Measurements from ENCODE around the gene PCDHGA1. TPM values are rescaled to one million over a fixed set of nuclear protein-coding genes. Genes with fewer than 3 reads are reported as not detected.

The PCDHGA1 gene
- total RNA-seq, 1 donor from 2014 or later, result 0.54 TPM

DNA sequence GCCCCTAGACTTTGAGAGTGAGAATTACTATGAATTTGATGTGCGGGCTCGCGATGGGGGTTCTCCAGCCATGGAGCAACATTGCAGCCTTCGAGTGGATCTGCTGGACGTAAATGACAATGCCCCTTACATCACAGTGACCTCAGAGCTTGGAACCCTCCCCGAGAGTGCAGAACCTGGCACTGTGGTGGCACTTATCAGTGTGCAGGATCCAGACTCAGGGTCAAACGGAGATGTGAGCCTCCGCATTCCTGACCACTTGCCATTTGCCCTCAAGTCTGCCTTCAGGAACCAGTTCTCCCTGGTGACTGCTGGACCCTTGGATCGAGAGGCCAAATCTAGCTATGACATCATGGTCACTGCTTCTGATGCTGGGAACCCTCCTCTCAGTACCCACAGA lies 155.8 kb downstream of the PCDHGA1 start:
- TF ChIP-seq, protein P1, sequence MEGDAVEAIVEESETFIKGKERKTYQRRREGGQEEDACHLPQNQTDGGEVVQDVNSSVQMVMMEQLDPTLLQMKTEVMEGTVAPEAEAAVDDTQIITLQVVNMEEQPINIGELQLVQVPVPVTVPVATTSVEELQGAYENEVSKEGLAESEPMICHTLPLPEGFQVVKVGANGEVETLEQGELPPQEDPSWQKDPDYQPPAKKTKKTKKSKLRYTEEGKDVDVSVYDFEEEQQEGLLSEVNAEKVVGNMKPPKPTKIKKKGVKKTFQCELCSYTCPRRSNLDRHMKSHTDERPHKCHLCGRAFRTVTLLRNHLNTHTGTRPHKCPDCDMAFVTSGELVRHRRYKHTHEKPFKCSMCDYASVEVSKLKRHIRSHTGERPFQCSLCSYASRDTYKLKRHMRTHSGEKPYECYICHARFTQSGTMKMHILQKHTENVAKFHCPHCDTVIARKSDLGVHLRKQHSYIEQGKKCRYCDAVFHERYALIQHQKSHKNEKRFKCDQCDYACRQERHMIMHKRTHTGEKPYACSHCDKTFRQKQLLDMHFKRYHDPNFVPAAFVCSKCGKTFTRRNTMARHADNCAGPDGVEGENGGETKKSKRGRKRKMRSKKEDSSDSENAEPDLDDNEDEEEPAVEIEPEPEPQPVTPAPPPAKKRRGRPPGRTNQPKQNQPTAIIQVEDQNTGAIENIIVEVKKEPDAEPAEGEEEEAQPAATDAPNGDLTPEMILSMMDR (conservative IDR thresholded peaks at IDR 0.05), result no peak
- Mint-ChIP-seq H3K27me3 (ENCODE audit: low read depth) (no peaks in the 10 kb centered on the region), H3K27ac (ENCODE audit: unreplicated experiment) (peak overlapping the region; percentile 21), H3K36me3 (ENCODE audit: low read depth) (peaks cover 43% of the 10 kb centered on the region), H3K4me1 (peaks cover 61% of the 10 kb centered on the region), H3K9me3 (peaks cover 2% of the 10 kb centered on the region), H3K4me3 (peak overlapping the region; percentile 72)
- DNase-seq (ENCODE audit: low read depth, low spot score), result no peak

- peak overlapping the region; percentile 59 for H3K4me3 Mint-ChIP-seq
- peaks cover 2% of the 10 kb centered on the region for H3K9me3 Mint-ChIP-seq
- TF ChIP-seq, protein P1 (conservative IDR thresholded peaks at IDR 0.05), result no peak
- H3K27ac Mint-ChIP-seq (ENCODE audit: unreplicated experiment), result no peak overlapping the region
- peaks cover 46% of the 10 kb centered on the region for H3K36me3 Mint-ChIP-seq (ENCODE audit: low read depth)
- DNase-seq (ENCODE audit: low read depth, low spot score), result no peak
- no peaks in the 10 kb centered on the region for H3K27me3 Mint-ChIP-seq (ENCODE audit: low read depth)
- H3K4me1 Mint-ChIP-seq, result peaks cover 57% of the 10 kb centered on the region
Observed at GRCh38 chr5:141487131-141487530, 156.8 kb downstream of the PCDHGA1 start.

- Mint-ChIP-seq H3K36me3 (ENCODE audit: low read depth) (peaks cover 52% of the 10 kb centered on the region), H3K27me3 (ENCODE audit: low read depth) (no peaks in the 10 kb centered on the region), H3K9me3 (peaks cover 2% of the 10 kb centered on the region), H3K27ac (ENCODE audit: unreplicated experiment) (peak within 1 kb of the TSS; percentile 37), H3K4me1 (peaks cover 53% of the 10 kb centered on the region), H3K4me3 (peak within 1 kb of the TSS; percentile 34)
- TF ChIP-seq, protein P1 (conservative IDR thresholded peaks at IDR 0.05), result no peak
- DNase-seq (ENCODE audit: low read depth, low spot score), result no peak
Observed at GRCh38 chr5:141488591-141489561, 158.6 kb downstream of the PCDHGA1 start, which contains the start of gene PCDHGC5. PCDHGC5 (plus strand) TSS chr5:141489081; CDS start chr5:141489241, 160 bp downstream.

GRCh38 chr5:141489841-141490240 lies 159.5 kb downstream of the PCDHGA1 start:
- TF ChIP-seq, protein P1 (conservative IDR thresholded peaks at IDR 0.05), result no peak
- Mint-ChIP-seq H3K36me3 (ENCODE audit: low read depth) (peaks cover 52% of the 10 kb centered on the region), H3K9me3 (peaks cover 2% of the 10 kb centered on the region), H3K4me3 (peak overlapping the region; percentile 34), H3K27me3 (ENCODE audit: low read depth) (no peaks in the 10 kb centered on the region), H3K27ac (ENCODE audit: unreplicated experiment) (peak overlapping the region; percentile 62), H3K4me1 (peaks cover 54% of the 10 kb centered on the region)
- DNase-seq (ENCODE audit: low read depth, low spot score), result no peak

DNA sequence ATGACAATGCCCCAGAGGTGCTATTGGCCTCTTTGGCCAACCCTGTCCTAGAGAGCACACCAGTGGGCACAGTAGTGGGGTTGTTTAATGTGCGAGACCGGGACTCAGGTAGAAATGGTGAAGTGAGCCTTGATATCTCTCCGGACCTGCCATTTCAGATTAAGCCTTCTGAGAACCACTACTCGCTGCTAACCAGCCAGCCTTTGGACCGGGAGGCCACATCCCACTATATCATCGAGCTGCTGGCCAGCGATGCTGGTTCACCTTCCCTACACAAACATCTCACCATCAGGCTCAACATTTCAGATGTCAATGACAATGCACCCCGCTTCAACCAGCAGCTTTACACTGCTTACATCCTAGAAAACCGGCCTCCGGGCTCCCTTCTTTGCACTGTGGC lies 160.0 kb downstream of the PCDHGA1 start:
- H3K27ac Mint-ChIP-seq (ENCODE audit: unreplicated experiment), result peak overlapping the region; percentile 62
- H3K4me3 Mint-ChIP-seq, result peak overlapping the region; percentile 34
- peaks cover 47% of the 10 kb centered on the region for H3K36me3 Mint-ChIP-seq (ENCODE audit: low read depth)
- H3K9me3 Mint-ChIP-seq, result peaks cover 2% of the 10 kb centered on the region
- DNase-seq (ENCODE audit: low read depth, low spot score), result no peak
- TF ChIP-seq, protein P1 (conservative IDR thresholded peaks at IDR 0.05), result no peak
- H3K4me1 Mint-ChIP-seq, result peaks cover 54% of the 10 kb centered on the region
- no peaks in the 10 kb centered on the region for H3K27me3 Mint-ChIP-seq (ENCODE audit: low read depth)
